Measurements from ENCODE around the gene CHCHD10. TPM values are rescaled to one million over a fixed set of nuclear protein-coding genes. Genes with fewer than 3 reads are reported as not detected.

The CHCHD10 gene
- total and polyA plus RNA-seq, 2 of the 8 experiments (the other 6 are each of a cell fraction or from before 2014, with no cell fraction given) = 58.3 to 94.5 TPM

DNA sequence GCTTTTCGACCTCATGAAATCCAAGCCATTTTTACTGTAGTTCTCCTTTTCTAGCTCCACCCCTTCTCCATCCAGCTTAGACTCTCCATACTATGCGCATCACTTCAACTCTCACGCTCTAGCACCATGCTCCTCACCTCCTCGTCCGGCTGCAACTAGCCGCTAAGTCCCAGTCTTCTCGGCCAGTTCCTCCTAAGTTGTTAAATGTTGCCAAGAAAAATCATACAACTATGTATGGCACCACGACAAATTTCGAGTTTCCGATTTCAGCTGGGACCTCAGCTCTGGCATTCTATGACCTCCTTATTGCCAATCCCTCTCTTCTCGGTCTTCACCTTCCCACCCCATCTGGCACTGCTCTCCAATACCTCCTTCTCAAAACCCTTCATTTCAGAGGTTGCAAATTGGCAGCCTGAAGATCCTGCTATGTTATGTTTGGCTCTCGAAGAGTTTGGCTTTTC, 17.9 kb downstream of the CHCHD10 start:
- Histone ChIP-seq H2BK12ac (ENCODE audit: low read depth, low read length) (no peak overlapping the region; the same call in 1 of the 2 replicates), H4K91ac (replicated peaks; ENCODE audit: insufficient read length, low read length) (no peak overlapping the region), H3K27me3 (replicated peaks in 1 of 4; ENCODE audit: control insufficient read depth in 3 of 4, extremely low read depth in 1 of 4, insufficient read depth in 3 of 4, low read length in 3 of 4) (no peaks in the 10 kb centered on the region), H2BK20ac (ENCODE audit: low read length) (no peak overlapping the region), H4K20me1 (replicated peaks in 1 of 2; ENCODE audit: control insufficient read depth in 1 of 2, insufficient read depth in 2 of 2, low read length in 2 of 2) (no peaks in the 10 kb centered on the region), H2AFZ (ENCODE audit: low read length) (no peak overlapping the region), H3K4me2 (ENCODE audit: insufficient read depth in 1 of 2, low read depth in 2 of 2, low read length in 2 of 2) (peak overlapping the region in 1 of 2 experiments; percentile 74; a peak in 2 of 4 replicates), H2BK15ac (ENCODE audit: low read length) (no peak overlapping the region), H3K23me2 (ENCODE audit: low read depth, low read length) (peaks cover 11% of the 10 kb centered on the region; the same call in 1 of the 2 replicates), H3K79me2 (ENCODE audit: control insufficient read depth in 1 of 2, insufficient read depth in 2 of 2, low read length in 2 of 2) (no peaks in the 10 kb centered on the region), H4K8ac (ENCODE audit: extremely low read depth, insufficient read depth, low read length) (no peak overlapping the region), H3K79me1 (ENCODE audit: low read depth, low read length) (no peaks in the 10 kb centered on the region), H2BK120ac (replicated peaks; ENCODE audit: low read depth, low read length) (no peak overlapping the region), H3K56ac (replicated peaks; ENCODE audit: insufficient read length, low read depth, low read length) (peak overlapping the region; percentile 34), H3K14ac (ENCODE audit: insufficient read length) (no peak overlapping the region), H3K9ac (replicated peaks in 1 of 4; ENCODE audit: extremely low read depth in 1 of 4, low read depth in 3 of 4, low read length in 3 of 4) (0 out of 7 replicates have a peak overlapping the region, but pooled peaks of 1 of the 4 experiments have one; percentile 19), H3K23ac (ENCODE audit: insufficient read length) (no peak overlapping the region), H3K4me3 (ENCODE audit: extremely low read depth in 1 of 4, insufficient read depth in 2 of 4, low read depth in 3 of 4, low read length in 4 of 4) (peak overlapping the region in 2 of 4 experiments; percentile 59 to 75; a peak in 3 of 8 replicates), H3K36me3 (ENCODE audit: control insufficient read depth in 2 of 4, insufficient read depth in 4 of 4, low read length in 3 of 4) (peaks cover 0 to under 1% (median 0%) of the 10 kb centered on the region in 4 experiments; a peak in 2 of 8 replicates), H3K27ac (ENCODE audit: low read depth, low read length) (no peak overlapping the region), H2BK5ac (ENCODE audit: low read depth, low read length) (no peak overlapping the region), H3K4ac (replicated peaks; ENCODE audit: insufficient read length, low read depth, low read length) (no peak overlapping the region), H3K9me3 (ENCODE audit: insufficient read depth in 2 of 2, low read depth in 1 of 2, low read length in 1 of 2) (no peaks in the 10 kb centered on the region), H4K5ac (ENCODE audit: insufficient read length, low read depth, low read length) (no peak overlapping the region), H3K18ac (ENCODE audit: extremely low read depth, low read length) (no peak overlapping the region), H3K4me1 (replicated peaks in 1 of 4; ENCODE audit: control insufficient read depth in 3 of 4, insufficient read depth in 4 of 4, low read length in 3 of 4) (peaks cover 0 to 6% (median 2%) of the 10 kb centered on the region in 4 experiments; a peak in 3 of 7 replicates), H2AK5ac (ENCODE audit: low read depth, low read length) (no peak overlapping the region)
- FAIRE-seq (no peak), DNase-seq (ENCODE audit: low read depth in 1 of 2, low spot score in 2 of 2) (no peak)
- 90% methylated on average over 12 of the region's 12 CpGs; no CpG with 5 or more reads in 1 of the 2 experiments for WGBS, 2 experiments (ENCODE audit: extremely low coverage in 1 of 2, insufficient coverage in 1 of 2, insufficient read length in 1 of 2, insufficient replicate concordance in 2 of 2, low coverage in 1 of 2, low lambda C conversion rate in 2 of 2, missing lambda C conversion rate in 1 of 2)
- POLR2A ChIA-PET (ENCODE audit: partially characterized antibody) = interaction anchor here (0.8 to 1.6 kb wide), 5 partner anchors 9 to 33 kb away, joined by 3 to 4 read pairs (median 3); no protein-coding TSS in a partner anchor
- CTCF ChIA-PET (ENCODE audit: partially characterized antibody) = interaction anchor here (1.3 to 1.7 kb wide), 2 partner anchors 17 to 19 kb away, joined by 4 to 5 read pairs; partner anchors contain the start of gene CHCHD10
- TF ChIP-seq, protein P1, sequence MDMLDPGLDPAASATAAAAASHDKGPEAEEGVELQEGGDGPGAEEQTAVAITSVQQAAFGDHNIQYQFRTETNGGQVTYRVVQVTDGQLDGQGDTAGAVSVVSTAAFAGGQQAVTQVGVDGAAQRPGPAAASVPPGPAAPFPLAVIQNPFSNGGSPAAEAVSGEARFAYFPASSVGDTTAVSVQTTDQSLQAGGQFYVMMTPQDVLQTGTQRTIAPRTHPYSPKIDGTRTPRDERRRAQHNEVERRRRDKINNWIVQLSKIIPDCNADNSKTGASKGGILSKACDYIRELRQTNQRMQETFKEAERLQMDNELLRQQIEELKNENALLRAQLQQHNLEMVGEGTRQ (IDR thresholded peaks at IDR 0.05; ENCODE audit: low read length) = no peak
- TF ChIP-seq CHD2 (IDR thresholded peaks at IDR 0.05; ENCODE audit: low read length) (no peak), RFX5 (IDR thresholded peaks at IDR 0.05; ENCODE audit: borderline replicate concordance, low read depth, low read length) (no peak), PHF8 (conservative IDR thresholded peaks at IDR 0.05; ENCODE audit: low read depth, low read length) (no peak), TAF7 (optimal IDR thresholded peaks at IDR 0.05; ENCODE audit: borderline replicate concordance, low read depth, low read length) (no peak), EZH2 (IDR thresholded peaks at IDR 0.05; ENCODE audit: low read depth, low read length, severe bottlenecking) (no peak), HDAC2 (IDR thresholded peaks at IDR 0.05; ENCODE audit: borderline replicate concordance in 1 of 2, low read depth in 2 of 2, low read length in 2 of 2) (no peak), SP2 (IDR thresholded peaks at IDR 0.05; ENCODE audit: low read length) (no peak), NANOG (IDR thresholded peaks at IDR 0.05; ENCODE audit: insufficient read depth, low read depth, low read length, poor library complexity, severe bottlenecking) (no peak), YY1 (IDR thresholded peaks at IDR 0.05; ENCODE audit: low read depth, low read length) (no peak)
